IPS-NIHi7 (cell line): ENCODE data around the gene NRCAM.
"Not testable (repeated sequence)": the region's sequence is repeated elsewhere in the genome, so short reads cannot be mapped to it uniquely, and the experiment has no call there.

Experiments used
- DNase-seq: peaks from one replicate; pipeline ENCODE4 v3.0.0; 2012; ENCODE audit warnings: mixed read lengths; ENCODE audit errors: extremely low spot score

NRCAM gene

GRCh38 chr7:108278776-108279175 lies 177.5 kb downstream of the NRCAM start:
- DNase-seq: no peak

GRCh38 chr7:108278281-108278680 lies 178.0 kb downstream of the NRCAM start:
- no peak for DNase-seq

- not testable (repeated sequence) for DNase-seq
These were observed 181.8 kb downstream of the NRCAM start for GRCh38 chr7:108274447-108274846.

GRCh38 chr7:108272891-108273290 lies 183.3 kb downstream of the NRCAM start:
- DNase-seq: not testable (repeated sequence)

- no peak for DNase-seq
These were observed 185.7 kb downstream of the NRCAM start for GRCh38 chr7:108270385-108271015.

GRCh38 chr7:108268200-108268820 lies 187.9 kb downstream of the NRCAM start:
- no peak for DNase-seq

GRCh38 chr7:108267615-108268014 lies 188.6 kb downstream of the NRCAM start:
- no peak for DNase-seq

- DNase-seq: no peak
These were observed 189.7 kb downstream of the NRCAM start for GRCh38 chr7:108266491-108266890.

GRCh38 chr7:108266035-108266434 lies 190.2 kb downstream of the NRCAM start:
- no peak for DNase-seq

GRCh38 chr7:108265007-108265406 lies 191.2 kb downstream of the NRCAM start:
- DNase-seq: no peak

- no peak for DNase-seq
These were observed 192.8 kb downstream of the NRCAM start for GRCh38 chr7:108263425-108263824.

- no peak for DNase-seq
These were observed 194.5 kb downstream of the NRCAM start for GRCh38 chr7:108261560-108262255.

GRCh38 chr7:108259447-108259846 lies 196.8 kb downstream of the NRCAM start:
- not testable (repeated sequence) for DNase-seq

- DNase-seq: no peak
These were observed 198.3 kb downstream of the NRCAM start for GRCh38 chr7:108257954-108258353.

- no peak for DNase-seq
These were observed 202.0 kb downstream of the NRCAM start for GRCh38 chr7:108254259-108254658.

GRCh38 chr7:108253275-108254044 lies 202.8 kb downstream of the NRCAM start:
- DNase-seq: no peak

- DNase-seq: no peak
These were observed 204.1 kb downstream of the NRCAM start for GRCh38 chr7:108252177-108252576.

GRCh38 chr7:108251700-108252099 lies 204.5 kb downstream of the NRCAM start:
- no peak for DNase-seq

- DNase-seq: no peak
These were observed 206.8 kb downstream of the NRCAM start for GRCh38 chr7:108249453-108249852.

GRCh38 chr7:108248821-108249220 lies 207.4 kb downstream of the NRCAM start:
- no peak for DNase-seq

GRCh38 chr7:108248418-108248817 lies 207.8 kb downstream of the NRCAM start:
- no peak for DNase-seq

GRCh38 chr7:108247614-108248013 lies 208.6 kb downstream of the NRCAM start:
- DNase-seq: no peak
